OCI-LY1 (cell line): Measurements from ENCODE around the gene TCEAL5.
"Not testable (repeated sequence)": the region's sequence is repeated elsewhere in the genome, so short reads cannot be mapped to it uniquely, and the experiment has no call there.

Experiments
- H2AFZ ChIP-seq: fragments of 200-600 bp; sonication (generic), shearing (Covaris generic); 2 replicates; pipeline ENCODE4 v1.6.0; 2014; ENCODE audit warnings: antibody characterized with exemption, mild to moderate bottlenecking, low read length
- H3F3A ChIP-seq: fragments of 200-600 bp; sonication (generic), shearing (Covaris generic); 2 replicates; pipeline ENCODE4 v1.6.0; 2014; ENCODE audit warnings: mild to moderate bottlenecking, antibody characterized with exemption, low read length, moderate library complexity; ENCODE audit not compliant: insufficient read depth
- H3K27ac ChIP-seq: fragments of 200-600 bp; sonication (generic); 2 replicates; pipeline ENCODE4 v1.5.1; 2014; ENCODE audit warnings: low read length, mixed run types, mild to moderate bottlenecking, low read depth; ENCODE audit not compliant: poor library complexity, severe bottlenecking
- H3K27me3 ChIP-seq: fragments of 200-600 bp; sonication (generic); 2 replicates; pipeline ENCODE4 v1.6.0; 2014; ENCODE audit warnings: antibody characterized with exemption, mild to moderate bottlenecking, low read length, moderate library complexity; ENCODE audit not compliant: insufficient read depth
- H3K36me3 ChIP-seq: fragments of 200-600 bp; sonication (generic); 2 replicates; pipeline ENCODE4 v1.6.1; 2014; ENCODE audit warnings: mild to moderate bottlenecking, antibody characterized with exemption, low read length, moderate library complexity, mixed read lengths; ENCODE audit not compliant: insufficient read depth
- H3K4me1 ChIP-seq: fragments of 200-600 bp; sonication (generic); 2 replicates; pipeline ENCODE4 v1.5.1; 2014; ENCODE audit warnings: mild to moderate bottlenecking, low read length, moderate library complexity; ENCODE audit not compliant: insufficient read depth, severe bottlenecking
- H3K4me2 ChIP-seq: fragments of 200-600 bp; sonication (generic), shearing (Covaris generic); 2 replicates; pipeline ENCODE4 v1.6.1; 2014; ENCODE audit warnings: low read length
- H3K4me3 ChIP-seq: fragments of 200-600 bp; sonication (generic); 2 replicates; pipeline ENCODE4 v1.5.1; 2014; ENCODE audit warnings: low read length, low read depth, mild to moderate bottlenecking, mixed read lengths; ENCODE audit not compliant: poor library complexity, severe bottlenecking
- H3K79me2 ChIP-seq: fragments of 200-600 bp; shearing (Covaris generic); 2 replicates; pipeline ENCODE4 v1.6.1; 2016; ENCODE audit warnings: mixed run types, low read length, mixed read lengths; ENCODE audit not compliant: insufficient read depth
- H3K9ac ChIP-seq: fragments of 200-600 bp; sonication (generic), shearing (Covaris generic); 2 replicates; pipeline ENCODE4 v1.6.1; 2014; ENCODE audit warnings: mild to moderate bottlenecking, low read length, mixed read lengths
- H3K9me2 ChIP-seq: fragments of 200-600 bp; sonication (generic), shearing (Covaris generic); 2 replicates; pipeline ENCODE4 v1.6.1; 2014; ENCODE audit warnings: low read depth, mild to moderate bottlenecking, low read length, mixed read lengths
- H3K9me3 ChIP-seq: fragments of 200-600 bp; shearing (Covaris generic); 2 replicates; pipeline ENCODE4 v1.6.1; 2014; ENCODE audit warnings: low read length, mixed read lengths
- H4K20me1 ChIP-seq: fragments of 200-600 bp; sonication (generic), shearing (Covaris generic); 2 replicates; pipeline ENCODE4 v1.6.0; 2016; ENCODE audit warnings: mild to moderate bottlenecking, low read length; ENCODE audit not compliant: insufficient read depth
- CTCF ChIP-seq: fragments of 200-600 bp; sonication (generic), shearing (Covaris generic); IDR thresholded peaks from 2 replicates; pipeline ENCODE4 v1.5.1; 2017; ENCODE audit warnings: mild to moderate bottlenecking, antibody characterized with exemption, low read length, moderate library complexity, mixed read lengths
- EZH2 ChIP-seq: fragments of 200-600 bp; sonication (generic), shearing (Covaris generic); IDR thresholded peaks from 2 replicates; pipeline ENCODE4 v1.8.0; 2017; ENCODE audit warnings: borderline replicate concordance, mixed run types, mild to moderate bottlenecking, antibody characterized with exemption, low read length, moderate library complexity, mixed read lengths

TCEAL5 gene

DNA sequence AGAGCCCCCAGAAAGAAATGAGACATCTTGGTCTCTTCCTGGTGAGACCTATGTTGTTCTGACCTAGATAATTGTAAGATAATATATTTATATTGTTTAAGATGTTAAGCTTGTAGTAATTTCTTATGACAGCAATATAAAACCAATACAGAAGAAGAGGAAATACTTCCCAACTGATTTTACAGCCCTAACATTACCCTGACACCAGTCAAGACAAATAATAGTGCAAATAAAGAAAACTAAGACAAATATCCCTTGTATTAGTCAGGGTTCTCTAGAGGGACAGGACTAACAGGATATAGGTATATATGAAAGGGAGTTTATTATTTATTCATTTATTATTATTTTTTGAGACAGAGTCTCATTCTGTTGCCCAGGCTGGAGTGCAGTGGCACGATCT lies 40.3 kb downstream of the TCEAL5 start:
- no peaks in the 10 kb centered on the region for H3K9me3 ChIP-seq
- H3K4me3 ChIP-seq = no peak overlapping the region
- no peaks in the 10 kb centered on the region for H3F3A ChIP-seq
- H3K4me1 ChIP-seq = no peaks in the 10 kb centered on the region
- no peaks in the 10 kb centered on the region for H3K36me3 ChIP-seq
- H3K27me3 ChIP-seq = no peaks in the 10 kb centered on the region
- no peak overlapping the region for H3K27ac ChIP-seq
- TF ChIP-seq EZH2 (no peak), CTCF (no peak)
- H4K20me1 ChIP-seq = no peaks in the 10 kb centered on the region
- H3K79me2 ChIP-seq = no peaks in the 10 kb centered on the region
- H3K9ac ChIP-seq = no peak overlapping the region
- H3K9me2 ChIP-seq = no peaks in the 10 kb centered on the region
- H3K4me2 ChIP-seq = no peak overlapping the region
- no peak overlapping the region for H2AFZ ChIP-seq

DNA sequence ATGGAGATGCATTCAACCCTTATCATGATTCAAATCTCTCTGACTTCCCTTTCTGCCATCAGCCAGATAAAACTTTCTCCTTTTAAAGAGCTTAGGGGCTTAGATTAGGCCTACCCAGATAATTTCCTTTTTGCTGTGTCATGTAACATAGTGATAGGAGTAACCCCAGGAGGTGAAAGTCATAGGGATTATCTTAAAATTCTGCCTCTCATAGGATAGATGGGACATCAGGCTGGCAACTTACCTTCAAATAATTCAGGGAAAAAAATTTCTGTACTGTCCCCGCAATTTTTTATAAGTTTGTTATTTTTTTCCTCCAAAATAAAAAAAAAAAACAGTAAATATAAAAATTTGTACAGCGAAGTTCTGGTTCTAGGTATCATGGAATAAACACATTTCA lies 40.9 kb downstream of the TCEAL5 start:
- not testable (repeated sequence) for H3K9ac ChIP-seq, H3K4me2 ChIP-seq, H3K4me1 ChIP-seq

GRCh38 chrX:103234869-103235268 lies 41.7 kb downstream of the TCEAL5 start:
- TF ChIP-seq EZH2 (no peak), CTCF (no peak)

More for the DNA sequence above, 40.9 kb downstream of the TCEAL5 start:
- not testable (repeated sequence) for H3K36me3 ChIP-seq, H3K9me2 ChIP-seq, H3K4me3 ChIP-seq, H3K9me3 ChIP-seq, H2AFZ ChIP-seq, H3F3A ChIP-seq, H4K20me1 ChIP-seq, H3K27ac ChIP-seq, H3K79me2 ChIP-seq, H3K27me3 ChIP-seq

GRCh38 chrX:103233263-103233662 lies 43.3 kb downstream of the TCEAL5 start:
- Histone ChIP-seq H4K20me1 (no peaks in the 10 kb centered on the region), H2AFZ (no peak overlapping the region), H3K79me2 (no peaks in the 10 kb centered on the region), H3K9me3 (no peaks in the 10 kb centered on the region), H3K27me3 (no peaks in the 10 kb centered on the region), H3K9me2 (no peaks in the 10 kb centered on the region), H3K36me3 (no peaks in the 10 kb centered on the region), H3K4me3 (no peak overlapping the region), H3K4me1 (no peaks in the 10 kb centered on the region), H3K4me2 (no peak overlapping the region), H3F3A (no peaks in the 10 kb centered on the region), H3K9ac (no peak overlapping the region), H3K27ac (no peak overlapping the region)
- TF ChIP-seq CTCF = no peak
- no peak for TF ChIP-seq EZH2

More at GRCh38 chrX:103234869-103235268, 41.7 kb downstream of the TCEAL5 start:
- Histone ChIP-seq H4K20me1 (no peaks in the 10 kb centered on the region), H3K36me3 (no peaks in the 10 kb centered on the region), H3K4me1 (no peaks in the 10 kb centered on the region), H3K4me2 (no peak overlapping the region), H3F3A (no peaks in the 10 kb centered on the region), H3K9ac (no peak overlapping the region), H2AFZ (no peak overlapping the region), H3K9me2 (no peaks in the 10 kb centered on the region), H3K27ac (no peak overlapping the region), H3K79me2 (no peaks in the 10 kb centered on the region), H3K4me3 (no peak overlapping the region), H3K9me3 (no peaks in the 10 kb centered on the region), H3K27me3 (no peaks in the 10 kb centered on the region)

GRCh38 chrX:103225918-103226317 lies 50.6 kb downstream of the TCEAL5 start:
- not testable (repeated sequence) for H3K27me3 ChIP-seq, H3K4me3 ChIP-seq, H3K9me2 ChIP-seq, H3K4me1 ChIP-seq, H4K20me1 ChIP-seq, H3K9ac ChIP-seq, H3K27ac ChIP-seq, H3K9me3 ChIP-seq, H3K4me2 ChIP-seq, H3K79me2 ChIP-seq, H3F3A ChIP-seq, H2AFZ ChIP-seq, H3K36me3 ChIP-seq
